HepG2 (cell line): ENCODE data around the gene OAS1. TPM values are rescaled to one million over a fixed set of nuclear protein-coding genes. Genes with fewer than 3 reads are reported as not detected.

Source experiments
- ATAC-seq: fragments of 200-7000 bp; cut with Tn5 transposase; 3 replicates; pipeline ENCODE4 v1.9.1; 2020; ENCODE audit warnings: mild to moderate bottlenecking, moderate library complexity
- BruUV-seq: library from RNA; stranded (reverse); fragments of 400-500 nt; replicated peaks from 2 replicates; lab custom pipeline; 2021; lab: Mats Ljungman, UMichigan
- CTCF ChIA-PET: fragments of 300-600 bp; formaldehyde crosslinking; extraction: SDS; loops from one replicate; lab custom pipeline; 2021; ENCODE audit warnings: low total read pairs, inconsistent platforms, low intra/inter-chr PET ratio; lab: Yijun Ruan, JAX
- POLR2A ChIA-PET: fragments of 350-600 bp; sonication (Branson Sonifier 250); formaldehyde crosslinking; loops from one replicate; lab custom pipeline; 2020; ENCODE audit warnings: antibody characterized with exemption, inconsistent platforms; lab: Yijun Ruan, JAX
- DNase-seq: peaks from one replicate; pipeline ENCODE4 v3.0.0-alpha.2; 2015; ENCODE audit warnings: low spot score
- FAIRE-seq: peaks from 3 replicates; lab custom pipeline; 2011; peaks lifted over from hg19 to GRCh38; lab: Jason Lieb, UNC
- H2AFZ ChIP-seq: one replicate; pipeline ENCODE4 v1.6.1; 2011; ENCODE audit warnings: low read length, inconsistent platforms
- H3K27ac ChIP-seq: fragments of 300-600 bp; 3 replicates; pipeline ENCODE4 v1.8.0; 2011; ENCODE audit warnings: mixed run types, mild to moderate bottlenecking, mixed read lengths, low read length, inconsistent platforms; ENCODE audit not compliant: insufficient read depth; ENCODE audit errors: extremely low read length
- H3K27me3 ChIP-seq, 2 experiments: fragments of 200-600 bp in 1 of 2; 2 replicates in 1 of 2; 3 replicates in 1 of 2; pipeline versions ENCODE4 v1.6.0 to v1.8.0; 2011; ENCODE audit warnings: low read length in 2 of 2, mild to moderate bottlenecking in 2 of 2, moderate library complexity in 2 of 2, inconsistent platforms in 1 of 2; ENCODE audit not compliant: insufficient read depth in 2 of 2, control insufficient read depth in 1 of 2
- H3K36me3 ChIP-seq, 2 experiments: fragments of 200-600 bp in 1 of 2; replicated peaks in 1 of 2; 2 replicates in 1 of 2; 3 replicates in 1 of 2; pipeline versions ENCODE4 v1.5.1 to v1.8.0; 2011; ENCODE audit warnings: low read length in 2 of 2, inconsistent platforms in 1 of 2; ENCODE audit not compliant: insufficient read depth in 2 of 2, control insufficient read depth in 1 of 2
- H3K4me1 ChIP-seq: 2 replicates; pipeline ENCODE4 v1.5.1; 2012; ENCODE audit warnings: low read length, inconsistent platforms; ENCODE audit not compliant: insufficient read depth
- H3K4me2 ChIP-seq: 2 replicates; pipeline ENCODE4 v1.6.0; 2011; ENCODE audit warnings: low read depth, low read length, inconsistent platforms
- H3K4me3 ChIP-seq, 3 experiments: fragments of 200-600 bp in 1 of 3; sonication (generic), shearing (Covaris generic) in 1 of 3; replicated peaks in 1 of 3; 2 replicates each; pipeline ENCODE4 v1.5.1; 2011 to 2016; ENCODE audit warnings: low read length in 3 of 3, inconsistent platforms in 2 of 3, low read depth in 2 of 3, mild to moderate bottlenecking in 2 of 3, control low read depth in 1 of 3, mixed read lengths in 1 of 3; ENCODE audit not compliant: insufficient read depth in 1 of 3
- H3K79me2 ChIP-seq: one replicate; pipeline ENCODE4 v1.6.1; 2011; ENCODE audit warnings: low read length, inconsistent platforms; ENCODE audit not compliant: insufficient read depth
- H3K9ac ChIP-seq: 2 replicates; pipeline ENCODE4 v1.6.0; 2011; ENCODE audit warnings: mild to moderate bottlenecking, low read depth, low read length, inconsistent platforms; ENCODE audit not compliant: insufficient read depth
- H3K9me3 ChIP-seq: 2 replicates; pipeline ENCODE4 v1.5.1; 2012; ENCODE audit warnings: mild to moderate bottlenecking, low read length
- H4K20me1 ChIP-seq: 2 replicates; pipeline ENCODE4 v1.6.0; 2011; ENCODE audit warnings: inconsistent platforms, mild to moderate bottlenecking, low read length, moderate library complexity; ENCODE audit not compliant: insufficient read depth
- AHR ChIP-seq: IDR thresholded peaks from 2 replicates; pipeline ENCODE4 v1.6.1; 2018; ENCODE audit warnings: missing genetic modification reagents, missing compliant biosample characterization
- ETV5 ChIP-seq: IDR thresholded peaks from 2 replicates; pipeline ENCODE4 v1.6.1; 2018; ENCODE audit warnings: missing biosample characterization, missing genetic modification reagents, inconsistent platforms, borderline replicate concordance
- JARID2 ChIP-seq: sonication (generic); formaldehyde crosslinking; IDR thresholded peaks from 2 replicates; pipeline ENCODE4 v1.8.1; 2023; ENCODE audit warnings: missing genetic modification reagents, inconsistent platforms; ENCODE audit not compliant: insufficient replicate concordance
- SMC3 ChIP-seq: IDR thresholded peaks from 2 replicates; pipeline ENCODE4 v1.6.1; 2011; ENCODE audit warnings: low read length, improper control_type of control experiment
- SP5 ChIP-seq: IDR thresholded peaks from 2 replicates; pipeline ENCODE4 v1.6.1; 2016; ENCODE audit warnings: low read depth, borderline replicate concordance
- TP53 ChIP-seq: sonication (generic); formaldehyde crosslinking; conservative IDR thresholded peaks from 2 replicates; pipeline ENCODE4 v1.4.0; 2020; ENCODE audit warnings: missing genetic modification reagents
- ZBTB40 ChIP-seq, 2 experiments: fragments of 450-650 bp in 1 of 2; sonication (generic) in 1 of 2; formaldehyde crosslinking in 1 of 2; IDR thresholded peaks; 2 replicates each; pipeline versions ENCODE4 v1.6.1 to v1.8.0; 2016 to 2022; ENCODE audit warnings: antibody characterized with exemption in 1 of 2, mild to moderate bottlenecking in 1 of 2, missing genetic modification reagents in 1 of 2
- ZBTB8A ChIP-seq: sonication (generic); formaldehyde crosslinking; IDR thresholded peaks from 2 replicates; pipeline ENCODE4 v1.4.0; 2020; ENCODE audit warnings: mild to moderate bottlenecking, low read depth, missing genetic modification reagents, borderline replicate concordance
- ZIK1 ChIP-seq: sonication (generic); formaldehyde crosslinking; IDR thresholded peaks from 2 replicates; pipeline ENCODE4 v1.5.0; 2020; ENCODE audit warnings: mild to moderate bottlenecking, low read depth, missing genetic modification reagents, borderline replicate concordance
- ZKSCAN8 ChIP-seq: IDR thresholded peaks from 2 replicates; pipeline ENCODE4 v1.6.1; 2016; ENCODE audit warnings: borderline replicate concordance, missing genetic modification reagents, missing compliant biosample characterization
- ZNF441 ChIP-seq: sonication (generic); formaldehyde crosslinking; IDR thresholded peaks from 2 replicates; pipeline ENCODE4 v1.7.0; 2021; ENCODE audit warnings: missing genetic modification reagents, borderline replicate concordance
- ZNF451 ChIP-seq: sonication (generic); formaldehyde crosslinking; IDR thresholded peaks from 2 replicates; pipeline ENCODE4 v1.5.0; 2020; ENCODE audit warnings: mild to moderate bottlenecking, missing genetic modification reagents
- ZNF552 ChIP-seq: sonication (generic); formaldehyde crosslinking; IDR thresholded peaks from 2 replicates; pipeline ENCODE4 v1.9.0; 2022; ENCODE audit warnings: missing genetic modification reagents, mild to moderate bottlenecking, borderline replicate concordance
- ZNF563 ChIP-seq: sonication (generic); formaldehyde crosslinking; IDR thresholded peaks from 2 replicates; pipeline ENCODE4 v1.8.0; 2022; ENCODE audit warnings: mild to moderate bottlenecking, moderate library complexity, missing genetic modification reagents
- ZSCAN25 ChIP-seq: sonication (generic); formaldehyde crosslinking; IDR thresholded peaks from 2 replicates; pipeline ENCODE4 v1.8.0; 2022; ENCODE audit warnings: mild to moderate bottlenecking, missing genetic modification reagents
- WGBS: methylation state at CpG from one replicate; pipeline ENCODE4 v1.1.6; 2017; ENCODE audit warnings: low lambda C conversion rate; 5-methylcytosine and 5-hydroxymethylcytosine counted together
- in situ Hi-C: cut with HindIII; loops from 2 replicates; pipeline ENCODE4 v1.10.0; 2017; ENCODE audit warnings: low pct_unique_long_range_greater_than_20kb; ENCODE audit not compliant: extremely low pct_ligation_motif_present
- intact Hi-C: fragments of 100-400 bp; cut with micrococcal nuclease; formaldehyde crosslinking; loops from one replicate; pipeline ENCODE4 v1.10.0; 2022; ENCODE audit not compliant: unreplicated experiment
- polyA plus RNA-seq, 8 experiments: library from polyadenylated mRNA; depleted of rRNA in 3 of 8; stranded (reverse) in 7 of 8; unstranded in 1 of 8; fragments of >200 nt; fragmentation: Illumina TruSeq in 4 of 8; extraction: Trizol in 4 of 8; gene quantifications; 2 replicates each; pipeline versions ENCODE4 v1.2.1 to v1.2.3, GENCODE V29; 2011 to 2016; ENCODE audit warnings: low read depth in 4 of 8, missing spikeins in 1 of 8, mixed read lengths in 1 of 8; ENCODE audit not compliant: insufficient read depth in 1 of 8
- total RNA-seq, 5 experiments: library from RNA; depleted of rRNA; stranded (reverse); fragments of >200 nt; fragmentation: Illumina TruSeq; extraction: Trizol; gene quantifications; 2 replicates each; pipeline ENCODE4 v1.2.3, GENCODE V29; 2016; ENCODE audit warnings: low read depth in 1 of 5
- TF ChIP-seq, protein P1 (sequence below): sonication (generic); formaldehyde crosslinking; IDR thresholded peaks from 2 replicates; pipeline ENCODE4 v1.8.0; 2022; ENCODE audit warnings: mild to moderate bottlenecking, missing genetic modification reagents, borderline replicate concordance

OAS1 gene
- total and polyA plus RNA-seq, 2 of the 13 experiments (the other 11 are each of a cell fraction or from before 2014, with no cell fraction given) = 6.5 to 10.6 TPM

GRCh38 chr12:112936264-112936663 is 29.5 kb downstream of the OAS1 start:
- no peak overlapping the region for H3K4me2 ChIP-seq
- 63% methylated on average over 1 of the region's 1 CpG for WGBS
- intact Hi-C loops = no loop called here
- CTCF ChIA-PET = no interaction called here
- H3K4me3 ChIP-seq = no peak overlapping the region
- no peaks in the 10 kb centered on the region for H3K9me3 ChIP-seq
- no peak overlapping the region for H3K9ac ChIP-seq
- in situ Hi-C loops = no loop called here
- no peaks in the 10 kb centered on the region for H3K79me2 ChIP-seq
- H4K20me1 ChIP-seq = no peaks in the 10 kb centered on the region
- peaks cover 34% of the 10 kb centered on the region for H3K4me1 ChIP-seq
- H3K27me3 ChIP-seq = no peaks in the 10 kb centered on the region; a peak in 1 of 5 replicates
- BruUV-seq = no TSS peak
- H3K36me3 ChIP-seq = no peaks in the 10 kb centered on the region
- no peak for TF ChIP-seq ZNF563 (CRISPR knock-in tag)
- TF ChIP-seq ZKSCAN8 = no peak
- TF ChIP-seq ZIK1 (CRISPR knock-in tag) = no peak
- TF ChIP-seq ZBTB8A (CRISPR knock-in tag) = no peak
- TF ChIP-seq ZSCAN25 (CRISPR knock-in tag) = no peak
- TF ChIP-seq ZBTB40 (IDR thresholded peaks at IDR 0.05) = no peak
- TF ChIP-seq ZBTB40 (CRISPR knock-in tag; IDR thresholded peaks at IDR 0.05) = no peak
- no peak for TF ChIP-seq JARID2
- TF ChIP-seq ZNF552 (CRISPR knock-in tag) = no peak
- TF ChIP-seq ETV5 (CRISPR knock-in tag) = no peak
- no peak for TF ChIP-seq AHR
- TF ChIP-seq, protein P1, sequence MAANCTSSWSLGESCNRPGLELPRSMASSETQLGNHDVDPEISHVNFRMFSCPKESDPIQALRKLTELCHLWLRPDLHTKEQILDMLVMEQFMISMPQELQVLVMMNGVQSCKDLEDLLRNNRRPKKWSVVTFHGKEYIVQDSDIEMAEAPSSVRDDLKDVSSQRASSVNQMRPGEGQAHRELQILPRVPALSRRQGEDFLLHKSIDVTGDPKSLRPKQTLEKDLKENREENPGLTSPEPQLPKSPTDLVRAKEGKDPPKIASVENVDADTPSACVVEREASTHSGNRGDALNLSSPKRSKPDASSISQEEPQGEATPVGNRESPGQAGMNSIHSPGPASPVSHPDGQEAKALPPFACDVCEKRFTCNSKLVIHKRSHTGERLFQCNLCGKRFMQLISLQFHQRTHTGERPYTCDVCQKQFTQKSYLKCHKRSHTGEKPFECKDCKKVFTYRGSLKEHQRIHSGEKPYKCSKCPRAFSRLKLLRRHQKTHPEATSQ = no peak
- no peak for TF ChIP-seq SMC3
- no peak for TF ChIP-seq ZNF441 (CRISPR knock-in tag)
- TF ChIP-seq SP5 (CRISPR knock-in tag) = no peak
- no peak for TF ChIP-seq ZNF451 (CRISPR knock-in tag)
- no peak for TF ChIP-seq TP53 (CRISPR knock-in tag)
- DNase-seq (no peak), ATAC-seq (no peak), FAIRE-seq (no peak)
- no peak overlapping the region for H2AFZ ChIP-seq
- H3K27ac ChIP-seq = no peak overlapping the region
- POLR2A ChIA-PET = no interaction called here
